ENCODE measurements around the gene SLC24A3. TPM values are rescaled to one million over a fixed set of nuclear protein-coding genes. Genes with fewer than 3 reads are reported as not detected.

The SLC24A3 gene
- total and polyA plus RNA-seq, 2 of the 13 experiments (the other 11 are each of a cell fraction or from before 2014, with no cell fraction given): not detected

DNA sequence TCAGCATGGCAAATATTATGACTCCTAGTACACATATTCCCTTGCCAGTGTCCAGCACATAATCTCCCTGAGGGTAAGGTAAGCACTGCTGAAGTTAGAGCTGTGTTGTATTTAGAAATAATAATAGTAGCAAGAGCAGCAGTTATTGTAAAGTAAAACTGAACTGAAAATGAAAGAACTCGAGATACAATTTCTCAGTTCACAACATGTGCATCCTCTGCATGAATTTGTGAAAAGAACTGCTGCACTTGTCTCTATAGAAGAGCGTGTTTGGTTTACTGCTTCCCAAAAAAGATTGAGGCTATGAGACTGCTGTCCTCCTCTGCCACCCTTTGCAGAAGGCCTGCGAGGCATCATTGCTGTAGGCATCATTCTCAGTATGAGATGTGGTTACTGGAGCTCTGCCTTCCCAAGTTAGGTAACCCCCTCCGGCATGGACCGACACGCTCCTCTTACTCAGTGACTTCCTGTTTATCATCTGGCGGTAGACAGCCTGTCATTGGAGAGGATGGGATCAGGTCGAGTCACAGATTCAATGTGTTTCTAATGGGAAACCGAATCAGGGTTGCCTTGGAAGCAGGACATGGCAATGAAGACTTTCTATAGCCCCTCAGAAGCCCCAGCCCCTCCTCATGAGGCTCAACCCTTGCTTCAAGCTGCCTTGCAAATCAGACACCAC lies 48.1 kb downstream of the SLC24A3 start (continued):
- TF ChIP-seq, protein P1, sequence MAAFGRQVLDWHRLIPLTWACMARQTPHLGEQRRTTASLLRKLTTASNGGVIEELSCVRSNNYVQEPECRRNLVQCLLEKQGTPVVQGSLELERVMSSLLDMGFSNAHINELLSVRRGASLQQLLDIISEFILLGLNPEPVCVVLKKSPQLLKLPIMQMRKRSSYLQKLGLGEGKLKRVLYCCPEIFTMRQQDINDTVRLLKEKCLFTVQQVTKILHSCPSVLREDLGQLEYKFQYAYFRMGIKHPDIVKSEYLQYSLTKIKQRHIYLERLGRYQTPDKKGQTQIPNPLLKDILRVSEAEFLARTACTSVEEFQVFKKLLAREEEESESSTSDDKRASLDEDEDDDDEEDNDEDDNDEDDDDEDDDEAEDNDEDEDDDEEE (CRISPR knock-in tag; IDR thresholded peaks at IDR 0.05): no peak
- no peak for TF ChIP-seq KMT2A (CRISPR knock-in tag; IDR thresholded peaks at IDR 0.05)
- no peak for TF ChIP-seq MATR3 (CRISPR knock-in tag; IDR thresholded peaks at IDR 0.05)
- TF ChIP-seq CBX1 (IDR thresholded peaks at IDR 0.05; ENCODE audit: low read depth): no peak
- no peak for TF ChIP-seq ZNF569 (CRISPR knock-in tag; IDR thresholded peaks at IDR 0.05; ENCODE audit: borderline replicate concordance)

DNA sequence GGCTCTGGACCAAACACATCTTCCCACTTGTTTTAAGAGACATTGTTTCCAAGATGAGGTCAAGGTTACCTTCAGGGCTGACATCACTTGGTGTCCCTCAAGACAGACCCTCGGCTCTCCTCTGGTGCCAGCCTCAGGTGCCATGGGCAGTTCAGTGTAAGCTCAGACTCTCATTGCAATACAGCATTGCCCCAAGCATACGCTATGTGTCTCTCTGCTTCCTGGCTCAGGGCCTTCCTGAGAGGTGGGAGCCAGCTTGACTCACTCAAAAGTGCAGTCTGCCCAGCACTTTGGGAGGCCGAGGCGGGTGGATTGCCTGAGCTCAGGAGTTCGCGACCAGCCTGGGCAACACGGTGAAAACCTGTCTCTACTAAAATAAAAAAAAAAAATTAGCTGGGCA lies 51.7 kb downstream of the SLC24A3 start:
- H3K9me3 ChIP-seq (ENCODE audit: low read length): no peaks in the 10 kb centered on the region
- 64% methylated on average over 7 of the region's 7 CpGs for WGBS (ENCODE audit: low lambda C conversion rate)
- intact Hi-C loops (cut with micrococcal nuclease; ENCODE audit: unreplicated experiment): no loop called here
- no peaks in the 10 kb centered on the region for H3K79me2 ChIP-seq (ENCODE audit: insufficient read depth, low read length)
- no peaks in the 10 kb centered on the region for H4K20me1 ChIP-seq (ENCODE audit: insufficient read depth, low read length)
- H3K27me3 ChIP-seq (ENCODE audit: control insufficient read depth in 1 of 2, insufficient read depth in 2 of 2, low read length in 2 of 2): no peaks in the 10 kb centered on the region
- ChIA-PET POLR2A (no interaction called here), CTCF (ENCODE audit: low intra/inter-chr PET ratio, low total read pairs) (no interaction called here)
- no peaks in the 10 kb centered on the region for H3K36me3 ChIP-seq (replicated peaks in 1 of 2; ENCODE audit: control insufficient read depth in 1 of 2, insufficient read depth in 2 of 2, low read length in 2 of 2)
- H3K4me1 ChIP-seq (ENCODE audit: insufficient read depth, low read length): no peaks in the 10 kb centered on the region
- no peak for DNase-seq (ENCODE audit: low spot score)
- no peak overlapping the region for H3K4me2 ChIP-seq (ENCODE audit: low read depth, low read length)
- no peak for FAIRE-seq
- BruUV-seq (replicated peaks): no TSS peak
- H3K4me3 ChIP-seq (replicated peaks in 1 of 3; ENCODE audit: insufficient read depth in 1 of 3, low read depth in 2 of 3, low read length in 3 of 3): no peak overlapping the region
- no peak overlapping the region for H3K9ac ChIP-seq (ENCODE audit: insufficient read depth, low read depth, low read length)
- ATAC-seq: no peak
- in situ Hi-C loops (cut with HindIII; ENCODE audit: extremely low pct_ligation_motif_present, low pct_unique_long_range_greater_than_20kb): no loop called here
- H2AFZ ChIP-seq (ENCODE audit: low read length): no peak overlapping the region
- no peak overlapping the region for H3K27ac ChIP-seq (ENCODE audit: extremely low read length, insufficient read depth, low read length)
- TF ChIP-seq ZNF83 (CRISPR knock-in tag; IDR thresholded peaks at IDR 0.05; ENCODE audit: borderline replicate concordance) (no peak), ZFP36L1 (CRISPR knock-in tag; IDR thresholded peaks at IDR 0.05) (no peak), RFX5 (IDR thresholded peaks at IDR 0.05; ENCODE audit: low read depth, low read length) (no peak), SUZ12 (IDR thresholded peaks at IDR 0.05; ENCODE audit: low read depth, low read length) (no peak), STAG1 (CRISPR knock-in tag; IDR thresholded peaks at IDR 0.05) (no peak), ZNF550 (CRISPR knock-in tag; IDR thresholded peaks at IDR 0.05; ENCODE audit: borderline replicate concordance) (no peak), SP4 (CRISPR knock-in tag; IDR thresholded peaks at IDR 0.05) (no peak), ZNF124 (CRISPR knock-in tag; IDR thresholded peaks at IDR 0.05) (no peak), KMT2B (CRISPR knock-in tag; IDR thresholded peaks at IDR 0.05) (no peak), ZNF552 (CRISPR knock-in tag; IDR thresholded peaks at IDR 0.05; ENCODE audit: borderline replicate concordance) (no peak), ZNF878 (CRISPR knock-in tag; IDR thresholded peaks at IDR 0.05) (no peak), FOXC1 (CRISPR knock-in tag; IDR thresholded peaks at IDR 0.05; ENCODE audit: borderline replicate concordance) (no peak), HNRNPH1 (optimal IDR thresholded peaks at IDR 0.05; ENCODE audit: low read depth, low read length) (no peak), MTA3 (CRISPR knock-in tag; IDR thresholded peaks at IDR 0.05) (no peak), ZNF225 (CRISPR knock-in tag; IDR thresholded peaks at IDR 0.05) (no peak)
- TF ChIP-seq, protein P2, sequence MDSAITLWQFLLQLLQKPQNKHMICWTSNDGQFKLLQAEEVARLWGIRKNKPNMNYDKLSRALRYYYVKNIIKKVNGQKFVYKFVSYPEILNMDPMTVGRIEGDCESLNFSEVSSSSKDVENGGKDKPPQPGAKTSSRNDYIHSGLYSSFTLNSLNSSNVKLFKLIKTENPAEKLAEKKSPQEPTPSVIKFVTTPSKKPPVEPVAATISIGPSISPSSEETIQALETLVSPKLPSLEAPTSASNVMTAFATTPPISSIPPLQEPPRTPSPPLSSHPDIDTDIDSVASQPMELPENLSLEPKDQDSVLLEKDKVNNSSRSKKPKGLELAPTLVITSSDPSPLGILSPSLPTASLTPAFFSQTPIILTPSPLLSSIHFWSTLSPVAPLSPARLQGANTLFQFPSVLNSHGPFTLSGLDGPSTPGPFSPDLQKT (CRISPR knock-in tag; IDR thresholded peaks at IDR 0.05; ENCODE audit: borderline replicate concordance): no peak
